K562 (cell line): ENCODE results near the gene NOVA1. TPM values are rescaled to one million over a fixed set of nuclear protein-coding genes. Genes with fewer than 3 reads are reported as not detected.

Experiments
- ATAC-seq: fragments of 200-7000 bp; cut with Tn5 transposase; 3 replicates; pipeline ENCODE4 v1.9.1; 2020; ENCODE audit warnings: moderate library complexity
- BruUV-seq: library from RNA; stranded (reverse); fragments of 400-500 nt; replicated peaks from 2 replicates; lab custom pipeline; 2021; lab: Mats Ljungman, UMichigan
- CTCF ChIA-PET: fragments of 300-600 bp; formaldehyde crosslinking; extraction: SDS; loops from one replicate; lab custom pipeline; 2021; ENCODE audit warnings: low intra/inter-chr PET ratio; lab: Yijun Ruan, JAX
- POLR2A ChIA-PET: fragments of 300-600, 350-650 bp; sonication (Branson Sonifier 250); formaldehyde crosslinking; extraction: SDS; loops from one replicate; lab custom pipeline; 2021; ENCODE audit warnings: antibody characterized with exemption, inconsistent platforms; lab: Yijun Ruan, JAX
- DNase-seq, 4 experiments: peaks; one replicate each; pipeline versions ENCODE4 v3.0.0 to v3.0.0-alpha.2; 2011 to 2018; ENCODE audit warnings: low spot score in 3 of 4, mixed read lengths in 3 of 4; ENCODE audit errors: extremely low read depth in 1 of 4
- FAIRE-seq: peaks from 2 replicates; lab custom pipeline; 2011; peaks lifted over from hg19 to GRCh38; lab: Jason Lieb, UNC
- H2AFZ ChIP-seq: 2 replicates; pipeline ENCODE4 v1.6.0; 2011; ENCODE audit warnings: low read depth, low read length, control low read depth, inconsistent platforms
- H3K27ac ChIP-seq: fragments of 200-600 bp; 3 replicates; pipeline ENCODE4 v1.8.0; 2011; ENCODE audit warnings: low read depth, mild to moderate bottlenecking, control low read depth, inconsistent platforms, low read length, moderate library complexity, mixed read lengths; ENCODE audit errors: extremely low read depth
- H3K27me3 ChIP-seq, 2 experiments: fragments of 300-600 bp in 1 of 2; 2 replicates in 1 of 2; 3 replicates in 1 of 2; pipeline versions ENCODE4 v1.6.0 to v1.8.0; 2011; ENCODE audit warnings: inconsistent platforms in 2 of 2, low read length in 2 of 2, mild to moderate bottlenecking in 1 of 2, mixed read lengths in 1 of 2, moderate library complexity in 1 of 2; ENCODE audit not compliant: control insufficient read depth in 2 of 2, insufficient read depth in 2 of 2
- H3K36me3 ChIP-seq: fragments of 300-600 bp; 3 replicates; pipeline ENCODE4 v1.8.0; 2011; ENCODE audit warnings: mild to moderate bottlenecking, low read length, inconsistent platforms; ENCODE audit not compliant: control insufficient read depth, insufficient read depth
- H3K4me1 ChIP-seq, 2 experiments: fragments of 200-600 bp in 1 of 2; replicated peaks in 1 of 2; 2 replicates in 1 of 2; 3 replicates in 1 of 2; pipeline versions ENCODE4 v1.5.1 to v1.8.0; 2011; ENCODE audit warnings: inconsistent platforms in 2 of 2, low read length in 2 of 2, mild to moderate bottlenecking in 1 of 2, mixed read lengths in 1 of 2, moderate library complexity in 1 of 2; ENCODE audit not compliant: control insufficient read depth in 2 of 2, insufficient read depth in 2 of 2
- H3K4me2 ChIP-seq: 2 replicates; pipeline ENCODE4 v1.6.1; 2011; ENCODE audit warnings: low read length, control low read depth, inconsistent platforms, mixed read lengths; ENCODE audit not compliant: insufficient read depth
- H3K4me3 ChIP-seq: fragments of 200-600 bp; sonication (generic), shearing (Covaris generic); 2 replicates; pipeline ENCODE4 v1.5.1; 2016; ENCODE audit warnings: control low read depth, inconsistent platforms
- H3K79me2 ChIP-seq: fragments of 200-600 bp; 3 replicates; pipeline ENCODE4 v1.8.0; 2011; ENCODE audit warnings: low read length, inconsistent platforms; ENCODE audit not compliant: control insufficient read depth, insufficient read depth
- H3K9ac ChIP-seq, 2 experiments: 2 replicates each; pipeline versions ENCODE4 v1.6.0 to v1.6.1; 2011; ENCODE audit warnings: low read depth in 2 of 2, low read length in 2 of 2, control low read depth in 1 of 2, inconsistent platforms in 1 of 2, mild to moderate bottlenecking in 1 of 2, mixed read lengths in 1 of 2; ENCODE audit not compliant: insufficient read depth in 1 of 2
- H3K9me1 ChIP-seq: one replicate; pipeline ENCODE4 v1.6.0; 2011; ENCODE audit warnings: inconsistent platforms, mild to moderate bottlenecking, low read length, moderate library complexity; ENCODE audit not compliant: control insufficient read depth, insufficient read depth
- H3K9me3 ChIP-seq: replicated peaks from 2 replicates; pipeline ENCODE4 v1.5.1; 2011; ENCODE audit warnings: low read depth, low read length, inconsistent platforms; ENCODE audit not compliant: control insufficient read depth, insufficient read depth
- H4K20me1 ChIP-seq: replicated peaks from 2 replicates; pipeline ENCODE4 v1.6.1; 2011; ENCODE audit warnings: low read length, inconsistent platforms, mixed read lengths; ENCODE audit not compliant: control insufficient read depth, insufficient read depth
- BHLHE40 ChIP-seq: IDR thresholded peaks from 2 replicates; pipeline ENCODE4 v1.6.1; 2011; ENCODE audit warnings: low read length, improper control_type of control experiment
- MLX ChIP-seq, 2 experiments: fragments of 450-650 bp in 1 of 2; sonication (generic) in 1 of 2; formaldehyde crosslinking; conservative IDR thresholded peaks; 2 replicates each; pipeline versions ENCODE4 v1.4.0 to v1.8.1; 2020 to 2022; ENCODE audit warnings: mild to moderate bottlenecking in 1 of 2, missing genetic modification reagents in 1 of 2
- PHF20 ChIP-seq: fragments of 450-650 bp; IDR thresholded peaks from 2 replicates; pipeline ENCODE4 v1.6.1; 2018; ENCODE audit not compliant: partially characterized antibody
- RBM34 ChIP-seq: fragments of 200-400 bp; formaldehyde crosslinking; IDR thresholded peaks from 2 replicates; pipeline ENCODE4 v1.6.1; 2018; ENCODE audit warnings: low read length, borderline replicate concordance; ENCODE audit not compliant: insufficient read depth
- TCF15 ChIP-seq: fragments of 250-450 bp; sonication (Bioruptor Pico); IDR thresholded peaks from 2 replicates; pipeline ENCODE4 v1.8.0; 2022; ENCODE audit warnings: moderate library complexity, mild to moderate bottlenecking, inconsistent platforms
- TRIM25 ChIP-seq: fragments of 450-650 bp; IDR thresholded peaks from 2 replicates; pipeline ENCODE4 v1.7.0; 2016; ENCODE audit warnings: borderline replicate concordance
- ZNF77 ChIP-seq: fragments of 250-450 bp; sonication (Bioruptor Pico); IDR thresholded peaks from 2 replicates; pipeline ENCODE4 v1.5.0; 2020
- ZNF79 ChIP-seq: fragments of 250-450 bp; sonication (Bioruptor Pico); IDR thresholded peaks from 2 replicates; pipeline ENCODE4 v1.4.0; 2020; ENCODE audit warnings: low read depth, mild to moderate bottlenecking, moderate library complexity
- WGBS: fragments of 100-300 bp; shearing (Covaris generic); methylation state at CpG from one replicate; pipeline ENCODE4 v1.1.6; 2016; ENCODE audit warnings: low coverage, mixed read lengths; ENCODE audit not compliant: insufficient coverage; ENCODE audit errors: missing lambda C conversion rate; 5-methylcytosine and 5-hydroxymethylcytosine counted together
- in situ Hi-C: fragments of 300-500 bp; cut with MboI; formaldehyde crosslinking; loops from 4 replicates; pipeline ENCODE4 v1.15.0; 2018; ENCODE audit warnings: inconsistent platforms, mixed read lengths
- intact Hi-C: fragments of 100-400 bp; cut with micrococcal nuclease; formaldehyde crosslinking; loops from 2 replicates; pipeline ENCODE4 v1.14.2; 2022
- polyA plus RNA-seq, 8 experiments: library from polyadenylated mRNA; depleted of rRNA in 4 of 8; stranded (reverse) in 5 of 8; unstranded in 3 of 8; fragments of >200 nt; fragmentation: Nextera tagmentation in 2 of 8; fragmentation: Illumina TruSeq in 1 of 8; extraction: Ambion mirVana in 2 of 8; extraction: Trizol in 1 of 8; gene quantifications; 2 replicates each; pipeline versions ENCODE4 v1.2.1 to v1.2.3, GENCODE V29; 2011 to 2014; ENCODE audit warnings: inconsistent platforms in 1 of 8, missing spikeins in 1 of 8
- total RNA-seq, 7 experiments: library from RNA; depleted of rRNA in 6 of 7; stranded (reverse); fragments of >200 nt in 6 of 7; fragmentation: Illumina TruSeq in 2 of 7; extraction: Trizol in 2 of 7; gene quantifications; 2 replicates each; pipeline versions ENCODE4 v1.2.1 to v1.2.3, GENCODE V29; 2011 to 2021; ENCODE audit warnings: low replicate concordance in 1 of 7
- TF ChIP-seq, protein P1 (sequence below): sonication (generic); formaldehyde crosslinking; IDR thresholded peaks from 2 replicates; pipeline ENCODE4 v1.8.1; 2023; ENCODE audit warnings: mild to moderate bottlenecking, missing genetic modification reagents
- TF ChIP-seq, protein P2 (sequence below): fragments of 250-450 bp; sonication (Bioruptor Pico); IDR thresholded peaks from 2 replicates; pipeline ENCODE4 v1.5.0; 2021

NOVA1 gene
- total and polyA plus RNA-seq, 9 of the 15 experiments (the other 6 are each of a cell fraction or from before 2014, with no cell fraction given): 0.01 TPM; not detected in 8

DNA sequence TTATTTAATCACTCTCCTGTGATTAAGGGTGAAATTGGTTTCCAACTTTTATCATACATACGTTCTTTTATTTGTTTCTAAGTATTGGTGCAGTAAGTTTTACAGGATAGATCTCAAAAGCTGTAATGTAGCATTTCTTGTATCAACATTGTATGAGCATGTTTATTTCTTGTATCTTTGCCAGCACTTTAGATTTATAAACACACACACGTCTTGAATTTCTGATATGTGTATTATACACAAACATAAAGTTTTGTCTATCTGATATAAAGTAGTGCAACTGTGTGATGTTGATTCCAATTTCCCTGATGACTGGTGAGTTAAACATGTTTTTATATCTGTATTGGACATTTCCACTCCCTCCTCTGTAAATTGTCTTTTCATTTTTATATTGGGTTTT, 134.7 kb downstream of the NOVA1 start (continued):
- TF ChIP-seq, protein P1, sequence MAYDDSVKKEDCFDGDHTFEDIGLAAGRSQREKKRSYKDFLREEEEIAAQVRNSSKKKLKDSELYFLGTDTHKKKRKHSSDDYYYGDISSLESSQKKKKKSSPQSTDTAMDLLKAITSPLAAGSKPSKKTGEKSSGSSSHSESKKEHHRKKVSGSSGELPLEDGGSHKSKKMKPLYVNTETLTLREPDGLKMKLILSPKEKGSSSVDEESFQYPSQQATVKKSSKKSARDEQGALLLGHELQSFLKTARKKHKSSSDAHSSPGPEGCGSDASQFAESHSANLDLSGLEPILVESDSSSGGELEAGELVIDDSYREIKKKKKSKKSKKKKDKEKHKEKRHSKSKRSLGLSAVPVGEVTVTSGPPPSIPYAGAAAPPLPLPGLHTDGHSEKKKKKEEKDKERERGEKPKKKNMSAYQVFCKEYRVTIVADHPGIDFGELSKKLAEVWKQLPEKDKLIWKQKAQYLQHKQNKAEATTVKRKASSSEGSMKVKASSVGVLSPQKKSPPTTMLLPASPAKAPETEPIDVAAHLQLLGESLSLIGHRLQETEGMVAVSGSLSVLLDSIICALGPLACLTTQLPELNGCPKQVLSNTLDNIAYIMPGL (CRISPR knock-in tag): no peak
- no peak for TF ChIP-seq TCF15

DNA sequence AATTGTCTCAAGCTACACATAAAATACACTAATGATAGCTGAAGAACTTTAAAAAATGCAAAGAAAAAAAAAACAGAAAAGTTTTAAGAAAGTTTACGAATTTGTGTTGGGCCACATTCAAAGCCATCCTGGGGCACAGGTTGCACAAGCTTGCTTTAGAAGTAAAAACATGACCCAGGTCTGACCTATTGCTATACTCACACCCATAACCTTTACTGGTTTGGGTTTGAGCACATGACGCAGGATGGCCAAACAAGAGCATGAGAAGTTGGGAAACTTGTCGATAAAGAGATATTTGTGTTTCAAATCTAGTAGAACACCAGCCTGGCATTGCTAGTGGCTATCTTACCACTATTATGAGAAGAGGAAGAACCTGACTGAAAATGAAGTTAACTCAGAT, 143.7 kb downstream of the NOVA1 start:
- CTCF ChIA-PET: no interaction called here
- Histone ChIP-seq H3K4me1 (no peaks in the 10 kb centered on the region), H3K9me1 (no peaks in the 10 kb centered on the region), H3K9me3 (no peaks in the 10 kb centered on the region), H3K27me3 (no peaks in the 10 kb centered on the region), H3K4me3 (no peak overlapping the region)
- DNase-seq (no peak), ATAC-seq (no peak)
- BruUV-seq: no TSS peak
- WGBS: 0% methylated on average over 3 of the region's 3 CpGs
- intact Hi-C loops: no loop called here
- TF ChIP-seq ZNF77 (CRISPR knock-in tag) (no peak), MLX (CRISPR knock-in tag; conservative IDR thresholded peaks at IDR 0.05) (no peak), BHLHE40 (no peak), RBM34 (no peak), ZNF79 (CRISPR knock-in tag) (no peak), PHF20 (no peak), TRIM25 (no peak)
- TF ChIP-seq, protein P2, sequence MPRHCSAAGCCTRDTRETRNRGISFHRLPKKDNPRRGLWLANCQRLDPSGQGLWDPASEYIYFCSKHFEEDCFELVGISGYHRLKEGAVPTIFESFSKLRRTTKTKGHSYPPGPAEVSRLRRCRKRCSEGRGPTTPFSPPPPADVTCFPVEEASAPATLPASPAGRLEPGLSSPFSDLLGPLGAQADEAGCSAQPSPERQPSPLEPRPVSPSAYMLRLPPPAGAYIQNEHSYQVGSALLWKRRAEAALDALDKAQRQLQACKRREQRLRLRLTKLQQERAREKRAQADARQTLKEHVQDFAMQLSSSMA (CRISPR knock-in tag): no peak
- TF ChIP-seq, all 486 proteins: peak for 0
- in situ Hi-C loops: no loop called here
- no peak overlapping the region for H2AFZ ChIP-seq
- FAIRE-seq: no peak
- no peak overlapping the region for H3K9ac ChIP-seq
- no peaks in the 10 kb centered on the region for H3K79me2 ChIP-seq
- POLR2A ChIA-PET: no interaction called here
- no peaks in the 10 kb centered on the region for H4K20me1 ChIP-seq
- H3K36me3 ChIP-seq: no peaks in the 10 kb centered on the region
- no peak overlapping the region for H3K4me2 ChIP-seq
- no peak overlapping the region for H3K27ac ChIP-seq
